ENCODE results near the gene PRM3.

DNA sequence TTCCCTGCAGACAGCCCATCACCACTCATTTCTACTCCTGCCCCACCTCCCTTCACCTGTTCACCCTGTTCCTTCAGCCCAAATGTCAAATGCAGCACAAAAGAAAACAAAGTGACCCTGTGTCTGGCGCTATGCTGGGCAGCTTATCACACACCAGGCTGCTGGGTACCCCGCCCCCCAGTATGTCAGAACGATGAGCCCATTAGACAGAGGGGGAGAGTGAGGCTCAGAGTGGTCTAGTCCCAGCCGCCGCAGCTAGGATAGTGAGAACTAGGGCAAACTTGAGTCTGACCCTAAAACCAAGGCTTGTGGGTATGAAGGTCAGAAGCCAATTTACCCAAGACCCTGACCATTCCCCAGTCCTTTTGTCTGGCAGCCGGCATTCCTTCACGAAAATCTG, 8.3 kb downstream of the PRM3 start:
- TF ChIP-seq, protein P1, sequence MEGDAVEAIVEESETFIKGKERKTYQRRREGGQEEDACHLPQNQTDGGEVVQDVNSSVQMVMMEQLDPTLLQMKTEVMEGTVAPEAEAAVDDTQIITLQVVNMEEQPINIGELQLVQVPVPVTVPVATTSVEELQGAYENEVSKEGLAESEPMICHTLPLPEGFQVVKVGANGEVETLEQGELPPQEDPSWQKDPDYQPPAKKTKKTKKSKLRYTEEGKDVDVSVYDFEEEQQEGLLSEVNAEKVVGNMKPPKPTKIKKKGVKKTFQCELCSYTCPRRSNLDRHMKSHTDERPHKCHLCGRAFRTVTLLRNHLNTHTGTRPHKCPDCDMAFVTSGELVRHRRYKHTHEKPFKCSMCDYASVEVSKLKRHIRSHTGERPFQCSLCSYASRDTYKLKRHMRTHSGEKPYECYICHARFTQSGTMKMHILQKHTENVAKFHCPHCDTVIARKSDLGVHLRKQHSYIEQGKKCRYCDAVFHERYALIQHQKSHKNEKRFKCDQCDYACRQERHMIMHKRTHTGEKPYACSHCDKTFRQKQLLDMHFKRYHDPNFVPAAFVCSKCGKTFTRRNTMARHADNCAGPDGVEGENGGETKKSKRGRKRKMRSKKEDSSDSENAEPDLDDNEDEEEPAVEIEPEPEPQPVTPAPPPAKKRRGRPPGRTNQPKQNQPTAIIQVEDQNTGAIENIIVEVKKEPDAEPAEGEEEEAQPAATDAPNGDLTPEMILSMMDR (IDR thresholded peaks at IDR 0.05; ENCODE audit: low read length) = no peak
- TF ChIP-seq EZH2 (IDR thresholded peaks at IDR 0.05; ENCODE audit: borderline replicate concordance, low read length) = no peak
